ENCODE data around the gene AGAP5. TPM values are rescaled to one million over a fixed set of nuclear protein-coding genes. Genes with fewer than 3 reads are reported as not detected.
"Not testable (repeated sequence)": the region's sequence is repeated elsewhere in the genome, so short reads cannot be mapped to it uniquely, and the experiment has no call there.

AGAP5 gene
- total and polyA plus RNA-seq, 4 donors, result 1.5 to 13.2 (median 6.8) TPM

DNA sequence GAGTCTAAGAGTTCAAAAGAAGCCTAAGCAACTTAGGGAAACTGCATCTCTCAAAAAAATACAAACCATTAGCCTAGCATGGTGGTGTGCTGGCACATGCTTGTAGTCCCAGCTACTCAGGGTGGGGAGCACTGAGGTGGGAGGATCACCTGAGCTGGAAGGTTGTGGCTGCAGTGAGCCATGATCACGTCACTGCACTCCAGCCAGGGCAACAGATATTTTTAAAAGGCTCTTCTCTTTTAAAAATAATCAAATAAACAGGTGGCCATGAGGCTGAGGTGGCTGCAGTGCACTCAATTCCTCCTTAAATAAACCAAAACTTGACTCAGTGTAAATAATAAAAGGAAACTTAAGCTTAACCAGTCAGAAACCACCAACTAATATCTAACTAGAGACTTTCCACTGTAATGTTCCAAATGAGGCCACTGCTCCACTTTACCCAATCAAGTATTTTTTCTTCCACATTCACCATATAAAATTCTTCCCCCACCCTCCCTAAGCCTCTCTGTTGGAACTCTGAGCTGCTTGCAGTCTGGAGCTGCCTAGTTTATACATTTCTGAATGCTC is 7.7 kb upstream of the AGAP5 start:
- DNase-seq; H3K27ac ChIP-seq (ENCODE audit: low read depth in 1 of 2, low read length in 2 of 2); H3K4me3 ChIP-seq (ENCODE audit: low read length in 2 of 2); H3K36me3 ChIP-seq (ENCODE audit: control insufficient read depth in 1 of 2, insufficient read depth in 2 of 2, low read length in 1 of 2); H3K4me1 ChIP-seq (ENCODE audit: control insufficient read depth in 1 of 2, insufficient read depth in 2 of 2, low read length in 2 of 2); H3K27me3 ChIP-seq (ENCODE audit: control insufficient read depth in 1 of 2, insufficient read depth in 2 of 2, low read length in 1 of 2); intact Hi-C loops (cut with DNase I); ATAC-seq (ENCODE audit: low FRiP score); H3K9me3 ChIP-seq (ENCODE audit: control insufficient read depth, low read length): not testable (repeated sequence)
- WGBS, 2 donors, result 85 to 88% methylated on average over 1 of the region's 1 CpG

DNA sequence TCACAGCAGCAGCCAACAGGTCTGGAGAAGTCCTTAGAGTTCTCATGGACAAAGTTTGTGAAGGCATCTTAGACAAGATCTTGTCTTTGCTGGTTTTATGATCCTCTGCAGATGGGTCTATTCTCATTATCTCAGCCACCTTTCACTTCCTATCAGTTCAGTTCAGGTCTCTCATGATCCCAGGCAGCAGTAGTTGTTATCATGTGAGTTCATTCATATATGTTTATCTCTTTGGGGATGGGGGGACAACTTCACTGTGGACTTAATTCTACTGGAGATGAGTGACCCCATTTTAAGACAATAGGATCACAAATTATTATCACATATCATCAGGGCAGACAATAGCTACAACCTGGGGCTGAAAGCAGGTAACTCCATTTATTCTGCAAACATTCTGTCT is 6.0 kb upstream of the AGAP5 start:
- H3K36me3 ChIP-seq (ENCODE audit: control insufficient read depth in 1 of 2, insufficient read depth in 2 of 2, low read length in 1 of 2); DNase-seq; intact Hi-C loops (cut with DNase I); ATAC-seq (ENCODE audit: low FRiP score); H3K4me1 ChIP-seq (ENCODE audit: control insufficient read depth in 1 of 2, insufficient read depth in 2 of 2, low read length in 2 of 2); H3K27me3 ChIP-seq (ENCODE audit: control insufficient read depth in 1 of 2, insufficient read depth in 2 of 2, low read length in 1 of 2); H3K27ac ChIP-seq (ENCODE audit: low read depth in 1 of 2, low read length in 2 of 2); H3K4me3 ChIP-seq (ENCODE audit: low read length in 2 of 2); H3K9me3 ChIP-seq (ENCODE audit: control insufficient read depth, low read length): not testable (repeated sequence)

DNA sequence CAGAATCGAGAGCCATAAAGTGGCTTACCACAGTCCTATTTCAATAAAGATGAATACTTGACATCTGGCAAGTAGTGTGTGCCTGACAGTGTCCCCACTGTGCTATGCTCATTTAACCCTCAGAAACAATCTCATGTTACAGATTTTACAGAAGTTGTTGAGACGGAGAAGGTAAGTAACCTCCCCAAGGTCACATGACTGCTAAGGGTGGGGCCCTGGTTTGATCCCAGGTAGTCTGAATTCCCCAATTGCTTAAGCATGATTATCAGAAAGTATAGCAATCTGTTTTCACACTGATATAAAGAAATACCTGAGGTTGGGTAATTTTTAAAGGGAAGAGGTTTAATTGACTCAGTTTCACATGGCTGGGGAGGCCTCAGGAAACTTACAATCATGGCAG is 910 bp upstream of the AGAP5 start:
- H3K36me3 ChIP-seq (ENCODE audit: control insufficient read depth in 1 of 2, insufficient read depth in 2 of 2, low read length in 1 of 2); H3K4me3 ChIP-seq (ENCODE audit: low read length in 2 of 2); ATAC-seq (ENCODE audit: low FRiP score); H3K27me3 ChIP-seq (ENCODE audit: control insufficient read depth in 1 of 2, insufficient read depth in 2 of 2, low read length in 1 of 2); H3K9me3 ChIP-seq (ENCODE audit: control insufficient read depth, low read length); intact Hi-C loops (cut with DNase I); DNase-seq; H3K4me1 ChIP-seq (ENCODE audit: control insufficient read depth in 1 of 2, insufficient read depth in 2 of 2, low read length in 2 of 2); H3K27ac ChIP-seq (ENCODE audit: low read depth in 1 of 2, low read length in 2 of 2): not testable (repeated sequence)
- 92 to 97% methylated on average over 2 of the region's 2 CpGs for WGBS, 2 donors

DNA sequence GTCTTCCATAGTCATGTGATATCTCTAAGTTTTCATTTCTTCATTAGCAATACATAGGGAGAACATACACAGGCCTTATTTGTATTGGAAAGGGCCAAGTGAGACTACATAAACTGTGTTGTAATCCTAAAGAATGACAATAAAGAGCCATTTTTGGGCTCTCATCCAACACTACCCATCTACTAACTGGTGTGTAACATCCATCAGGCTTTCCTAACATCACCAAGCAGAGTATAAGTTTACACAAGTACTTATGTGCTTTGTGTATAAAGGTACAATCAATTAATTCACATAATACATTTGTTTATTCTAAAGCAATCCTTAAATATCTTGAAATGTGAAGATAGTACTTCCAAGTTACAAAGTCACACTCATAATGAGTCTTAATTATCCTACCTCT is 2.6 kb downstream of the AGAP5 start:
- H3K27ac ChIP-seq (ENCODE audit: low read depth in 1 of 2, low read length in 2 of 2); DNase-seq; intact Hi-C loops (cut with DNase I); H3K36me3 ChIP-seq (ENCODE audit: control insufficient read depth in 1 of 2, insufficient read depth in 2 of 2, low read length in 1 of 2); H3K9me3 ChIP-seq (ENCODE audit: control insufficient read depth, low read length); H3K4me1 ChIP-seq (ENCODE audit: control insufficient read depth in 1 of 2, insufficient read depth in 2 of 2, low read length in 2 of 2); H3K4me3 ChIP-seq (ENCODE audit: low read length in 2 of 2); ATAC-seq (ENCODE audit: low FRiP score); H3K27me3 ChIP-seq (ENCODE audit: control insufficient read depth in 1 of 2, insufficient read depth in 2 of 2, low read length in 1 of 2): not testable (repeated sequence)

DNA sequence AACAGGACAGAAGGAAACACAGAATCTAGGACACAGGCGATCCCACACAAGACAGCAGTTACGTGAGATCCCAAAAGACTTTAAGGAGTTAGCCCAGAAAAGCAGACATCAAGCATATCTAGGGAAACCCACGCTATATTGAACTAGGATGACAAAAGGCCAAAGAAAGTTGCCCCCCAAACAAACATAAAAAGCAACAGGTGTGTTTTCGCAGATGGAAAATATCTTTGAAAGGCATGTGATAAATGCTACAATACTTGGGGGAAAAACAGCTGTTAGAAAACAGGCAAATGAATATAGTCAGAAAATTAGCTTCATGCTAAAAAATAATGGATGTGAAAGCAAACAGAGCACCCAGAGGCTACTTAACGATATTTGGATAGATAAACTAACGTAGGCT is 7.2 kb downstream of the AGAP5 start:
- H3K9me3 ChIP-seq (ENCODE audit: control insufficient read depth, low read length); H3K27ac ChIP-seq (ENCODE audit: low read depth in 1 of 2, low read length in 2 of 2); DNase-seq; H3K4me3 ChIP-seq (ENCODE audit: low read length in 2 of 2); H3K36me3 ChIP-seq (ENCODE audit: control insufficient read depth in 1 of 2, insufficient read depth in 2 of 2, low read length in 1 of 2); ATAC-seq (ENCODE audit: low FRiP score); H3K4me1 ChIP-seq (ENCODE audit: control insufficient read depth in 1 of 2, insufficient read depth in 2 of 2, low read length in 2 of 2); intact Hi-C loops (cut with DNase I); H3K27me3 ChIP-seq (ENCODE audit: control insufficient read depth in 1 of 2, insufficient read depth in 2 of 2, low read length in 1 of 2): not testable (repeated sequence)
- WGBS, 2 donors, result 94 to 97% methylated on average over 6 of the region's 6 CpGs

DNA sequence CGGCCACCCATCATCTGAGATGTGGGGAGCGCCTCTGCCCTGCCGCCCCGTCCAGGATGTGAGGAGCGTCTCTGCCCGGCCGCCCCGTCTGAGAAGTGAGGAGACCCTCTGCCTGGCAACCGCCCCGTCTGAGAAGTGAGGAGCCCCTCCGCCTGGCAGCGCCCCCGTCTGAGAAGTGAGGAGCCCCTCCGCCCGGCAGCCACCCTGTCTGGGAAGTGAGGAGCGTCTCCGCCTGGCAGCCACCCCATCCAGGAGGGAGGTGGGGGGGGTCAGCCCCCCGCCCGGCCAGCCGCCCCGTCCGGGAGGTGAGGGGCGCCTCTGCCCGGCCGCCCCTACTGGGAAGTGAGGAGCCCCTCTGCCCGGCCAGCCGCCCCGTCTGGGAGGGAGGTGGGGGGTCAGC is 8.3 kb downstream of the AGAP5 start:
- H3K4me3 ChIP-seq (ENCODE audit: low read length in 2 of 2); DNase-seq; intact Hi-C loops (cut with DNase I); H3K4me1 ChIP-seq (ENCODE audit: control insufficient read depth in 1 of 2, insufficient read depth in 2 of 2, low read length in 2 of 2); ATAC-seq (ENCODE audit: low FRiP score); H3K9me3 ChIP-seq (ENCODE audit: control insufficient read depth, low read length); H3K36me3 ChIP-seq (ENCODE audit: control insufficient read depth in 1 of 2, insufficient read depth in 2 of 2, low read length in 1 of 2); H3K27me3 ChIP-seq (ENCODE audit: control insufficient read depth in 1 of 2, insufficient read depth in 2 of 2, low read length in 1 of 2); H3K27ac ChIP-seq (ENCODE audit: low read depth in 1 of 2, low read length in 2 of 2): not testable (repeated sequence)
- 90 to 98% methylated on average over 7 to 28 of the region's 28 CpGs for WGBS, 2 donors

DNA sequence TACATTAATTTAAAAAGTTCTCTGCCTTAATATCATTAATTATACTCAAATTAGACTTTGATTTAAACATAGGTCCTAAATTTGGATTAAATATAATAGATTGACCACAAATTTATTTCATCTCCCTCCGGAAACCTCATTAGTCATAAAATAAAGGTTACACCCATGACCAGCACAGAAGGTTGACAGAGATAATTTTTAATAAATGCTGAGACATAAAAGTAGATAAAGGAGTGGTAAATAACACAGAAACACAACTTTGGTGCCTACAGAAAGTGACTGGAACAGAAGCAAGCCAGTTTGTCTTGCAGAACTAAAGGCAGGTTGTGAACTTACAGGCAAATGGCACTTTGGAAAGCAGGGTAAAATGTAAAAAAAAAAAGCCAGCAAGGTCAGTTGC is 10.3 kb downstream of the AGAP5 start:
- H3K9me3 ChIP-seq (ENCODE audit: control insufficient read depth, low read length); H3K4me1 ChIP-seq (ENCODE audit: control insufficient read depth in 1 of 2, insufficient read depth in 2 of 2, low read length in 2 of 2); H3K4me3 ChIP-seq (ENCODE audit: low read length in 2 of 2); DNase-seq; H3K27me3 ChIP-seq (ENCODE audit: control insufficient read depth in 1 of 2, insufficient read depth in 2 of 2, low read length in 1 of 2); ATAC-seq (ENCODE audit: low FRiP score); H3K27ac ChIP-seq (ENCODE audit: low read depth in 1 of 2, low read length in 2 of 2); H3K36me3 ChIP-seq (ENCODE audit: control insufficient read depth in 1 of 2, insufficient read depth in 2 of 2, low read length in 1 of 2); intact Hi-C loops (cut with DNase I): not testable (repeated sequence)
- WGBS, 2 donors, result 92 to 95% methylated on average over 1 of the region's 1 CpG

DNA sequence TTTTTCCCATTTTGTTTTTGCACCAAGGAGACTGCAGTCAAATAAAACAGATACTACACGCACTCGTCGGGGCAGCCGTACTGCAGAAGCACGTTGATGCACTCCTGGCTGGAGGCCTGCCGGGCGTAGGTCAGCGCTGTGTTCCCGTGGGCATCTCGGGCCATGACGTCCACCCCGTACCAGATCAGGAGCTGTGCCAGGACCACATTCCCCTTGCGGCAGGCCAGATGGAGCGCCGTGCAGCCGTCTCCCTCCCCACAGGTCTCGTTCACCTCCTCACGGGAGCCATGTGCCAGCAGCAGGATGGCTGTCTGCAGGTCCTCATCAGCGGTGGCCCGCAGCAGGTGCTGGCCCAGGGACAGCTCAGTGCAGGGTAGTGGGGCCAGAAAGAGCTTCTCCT is 23.4 kb downstream of the AGAP5 start:
- H3K36me3 ChIP-seq (ENCODE audit: control insufficient read depth in 1 of 2, insufficient read depth in 2 of 2, low read length in 1 of 2); H3K4me3 ChIP-seq (ENCODE audit: low read length in 2 of 2); DNase-seq; H3K27me3 ChIP-seq (ENCODE audit: control insufficient read depth in 1 of 2, insufficient read depth in 2 of 2, low read length in 1 of 2); H3K27ac ChIP-seq (ENCODE audit: low read depth in 1 of 2, low read length in 2 of 2); intact Hi-C loops (cut with DNase I); H3K9me3 ChIP-seq (ENCODE audit: control insufficient read depth, low read length); ATAC-seq (ENCODE audit: low FRiP score); H3K4me1 ChIP-seq (ENCODE audit: control insufficient read depth in 1 of 2, insufficient read depth in 2 of 2, low read length in 2 of 2): not testable (repeated sequence)
- 95 to 96% methylated on average over 12 to 15 of the region's 20 CpGs for WGBS, 2 donors

DNA sequence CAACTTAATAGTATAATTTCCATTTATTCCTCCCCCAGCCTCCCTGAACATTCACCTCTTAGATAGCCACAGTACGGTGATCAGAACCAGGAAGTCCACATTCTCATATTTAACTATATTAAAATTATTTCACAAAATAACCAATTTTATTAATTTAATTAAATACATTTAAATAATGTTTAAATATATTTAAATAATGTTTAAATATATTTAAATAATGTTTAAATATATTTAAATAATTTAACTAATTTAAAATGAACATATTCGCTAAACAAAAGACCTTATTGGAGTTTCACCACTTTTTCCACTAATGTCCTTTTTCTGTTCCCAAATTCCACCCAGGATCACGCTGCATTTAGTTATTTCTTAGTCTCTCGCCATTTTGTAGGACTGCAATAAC is 29.5 kb downstream of the AGAP5 start:
- intact Hi-C loops (cut with DNase I); H3K36me3 ChIP-seq (ENCODE audit: control insufficient read depth in 1 of 2, insufficient read depth in 2 of 2, low read length in 1 of 2); DNase-seq; H3K4me3 ChIP-seq (ENCODE audit: low read length in 2 of 2); ATAC-seq (ENCODE audit: low FRiP score); H3K27me3 ChIP-seq (ENCODE audit: control insufficient read depth in 1 of 2, insufficient read depth in 2 of 2, low read length in 1 of 2); H3K9me3 ChIP-seq (ENCODE audit: control insufficient read depth, low read length); H3K4me1 ChIP-seq (ENCODE audit: control insufficient read depth in 1 of 2, insufficient read depth in 2 of 2, low read length in 2 of 2); H3K27ac ChIP-seq (ENCODE audit: low read depth in 1 of 2, low read length in 2 of 2): not testable (repeated sequence)
- 81 to 90% methylated on average over 2 to 3 of the region's 4 CpGs for WGBS, 2 donors
